Caki2 (cell line): ENCODE data around the gene NDUFA6. TPM values are rescaled to one million over a fixed set of nuclear protein-coding genes. Genes with fewer than 3 reads are reported as not detected.
"Not testable (repeated sequence)": the region's sequence is repeated elsewhere in the genome, so short reads cannot be mapped to it uniquely, and the experiment has no call there.

Source experiments
- DNase-seq: peaks from one replicate; pipeline ENCODE4 v3.0.0-alpha.2; 2015; ENCODE audit warnings: low read depth
- in situ Hi-C: cut with HindIII; loops from 2 replicates; pipeline ENCODE4 v1.10.0; 2016; ENCODE audit warnings: low sequenced_read_pairs, low pct_unique_long_range_greater_than_20kb, mixed read lengths
- total RNA-seq: library from RNA; depleted of rRNA; stranded (reverse); fragments of >200 nt; shearing (Covaris generic); gene quantifications from 2 replicates; pipeline ENCODE4 v1.2.3, GENCODE V29; 2014; ENCODE audit warnings: low replicate concordance

Gene NDUFA6
- total RNA-seq, 1 experiment from 2014 or later: 109 TPM

GRCh38 chr22:42074846-42075676 lies 15.5 kb downstream of the NDUFA6 start:
- in situ Hi-C loops: loop anchor here (25.0 kb wide), 1 partner anchor 112 kb away; no protein-coding TSS in a partner anchor
- DNase-seq: no peak

- no peak for DNase-seq
- in situ Hi-C loops: no loop called here
Observed at GRCh38 chr22:42074132-42074811, 16.3 kb downstream of the NDUFA6 start, which contains the start of gene PHETA2. Gene PHETA2, plus strand, starts transcription at chr22:42074248. Its CDS starts 3,046 bp downstream, at chr22:42077294.

DNA sequence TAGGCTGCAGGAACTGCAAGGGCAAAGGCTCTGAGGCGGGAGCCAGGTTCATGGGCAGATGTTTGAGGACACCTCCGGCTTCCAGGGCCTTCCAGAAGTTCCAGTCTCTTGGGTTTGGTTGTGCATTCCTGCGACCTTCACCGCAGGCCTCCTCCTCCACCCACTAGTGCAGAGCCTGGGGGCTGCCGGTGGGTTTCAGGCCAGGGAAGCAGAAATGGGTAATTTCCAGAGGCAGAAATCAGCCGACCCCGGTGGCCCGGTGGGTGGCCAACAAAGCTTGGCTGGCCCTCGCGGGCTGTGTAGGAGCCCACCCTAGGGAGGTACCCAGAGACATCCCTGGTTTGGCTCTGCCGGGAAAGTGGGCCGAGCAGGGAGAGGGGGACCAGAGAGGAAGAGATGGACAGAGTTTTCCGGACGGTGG lies 16.9 kb downstream of the NDUFA6 start:
- DNase-seq: no peak
- in situ Hi-C loops: no loop called here

DNA sequence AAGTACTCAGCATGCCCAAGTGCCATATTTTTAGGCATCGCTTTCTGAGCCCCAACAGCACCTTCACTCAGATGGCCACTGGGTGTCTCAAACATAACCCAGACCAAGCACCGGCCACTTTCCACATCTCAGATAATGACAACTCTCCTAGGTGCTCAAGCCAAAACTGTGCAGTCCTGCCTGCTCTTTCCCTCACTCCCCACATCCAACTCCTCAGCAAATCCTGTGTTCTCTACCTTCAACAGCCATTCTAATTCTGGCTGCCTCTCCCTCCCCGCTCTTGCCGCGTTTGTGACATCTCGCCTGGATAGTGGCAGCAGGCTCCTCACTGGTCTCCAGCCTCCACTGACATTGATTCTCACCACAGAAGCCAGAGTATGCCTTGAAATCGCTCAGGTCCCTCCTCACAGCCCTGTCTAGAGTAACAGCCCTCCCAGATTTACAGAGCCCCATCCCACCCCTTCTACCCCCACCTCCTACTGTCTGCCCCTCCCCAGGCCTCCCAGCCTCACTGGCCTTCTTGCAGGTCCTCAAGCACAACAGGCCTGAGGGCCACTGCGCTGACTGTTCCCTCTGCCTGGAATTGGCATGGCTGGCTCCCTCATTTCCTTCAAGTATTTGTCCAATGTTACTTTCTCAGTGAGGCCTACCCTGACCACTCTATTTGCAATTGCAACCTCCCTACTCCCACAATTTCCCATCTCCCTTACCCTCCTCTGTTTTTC lies 17.8 kb downstream of the NDUFA6 start:
- DNase-seq: no peak
- in situ Hi-C loops: no loop called here

GRCh38 chr22:42071508-42071907 lies 19.1 kb downstream of the NDUFA6 start:
- DNase-seq, in situ Hi-C loops: not testable (repeated sequence)

DNA sequence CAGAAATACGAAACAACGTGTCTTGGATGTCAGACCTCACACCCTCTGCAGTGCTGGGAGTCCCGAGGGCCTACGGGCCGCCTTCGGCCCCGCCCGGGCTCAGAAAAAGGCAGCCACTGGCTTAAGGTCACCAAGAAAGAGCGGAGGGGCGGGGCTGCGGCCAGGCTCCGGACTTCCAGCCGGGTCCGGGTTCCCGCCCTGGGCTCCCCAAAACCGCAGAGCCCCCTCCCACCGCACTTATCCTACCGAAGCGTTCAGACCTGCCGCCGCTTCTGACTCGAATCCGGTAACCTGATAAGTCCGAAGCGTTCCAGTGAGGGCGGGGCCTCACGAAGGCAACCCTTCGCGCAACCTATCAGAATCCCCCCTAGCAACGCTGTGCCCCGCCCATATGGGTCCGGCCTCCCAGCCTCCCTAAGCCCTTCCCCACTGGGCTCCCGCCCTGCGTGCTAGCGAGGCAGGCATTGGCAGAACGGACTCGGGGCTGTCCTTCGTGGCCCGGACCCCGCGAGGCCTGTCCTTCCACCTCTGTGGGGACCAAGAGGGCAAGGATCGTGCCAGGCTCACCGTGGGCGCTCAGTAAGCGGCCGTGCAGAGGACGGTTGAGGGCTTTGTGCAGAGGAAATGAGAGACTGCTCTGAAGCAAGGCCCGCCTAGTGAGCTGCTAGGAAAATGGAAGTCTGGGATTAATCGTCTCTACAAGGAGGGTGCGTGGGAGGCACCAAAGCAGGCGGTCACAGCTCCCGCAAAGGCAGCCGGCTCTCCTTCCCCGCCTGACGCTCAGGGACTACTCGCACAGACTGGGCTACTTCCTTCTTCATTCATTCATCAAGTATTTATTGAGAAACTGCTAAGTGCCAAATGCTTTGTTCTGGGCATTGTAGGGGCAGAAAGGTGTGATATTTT lies 19.8 kb downstream of the NDUFA6 start, which contains the start of gene NAGA:
Gene NAGA, minus strand, starts transcription at position 296 of the 906 bp plus-strand sequence. CDS start 515 bp downstream, outside the sequence.
- in situ Hi-C loops: no loop called here
- DNase-seq: peak; percentile 97

DNA sequence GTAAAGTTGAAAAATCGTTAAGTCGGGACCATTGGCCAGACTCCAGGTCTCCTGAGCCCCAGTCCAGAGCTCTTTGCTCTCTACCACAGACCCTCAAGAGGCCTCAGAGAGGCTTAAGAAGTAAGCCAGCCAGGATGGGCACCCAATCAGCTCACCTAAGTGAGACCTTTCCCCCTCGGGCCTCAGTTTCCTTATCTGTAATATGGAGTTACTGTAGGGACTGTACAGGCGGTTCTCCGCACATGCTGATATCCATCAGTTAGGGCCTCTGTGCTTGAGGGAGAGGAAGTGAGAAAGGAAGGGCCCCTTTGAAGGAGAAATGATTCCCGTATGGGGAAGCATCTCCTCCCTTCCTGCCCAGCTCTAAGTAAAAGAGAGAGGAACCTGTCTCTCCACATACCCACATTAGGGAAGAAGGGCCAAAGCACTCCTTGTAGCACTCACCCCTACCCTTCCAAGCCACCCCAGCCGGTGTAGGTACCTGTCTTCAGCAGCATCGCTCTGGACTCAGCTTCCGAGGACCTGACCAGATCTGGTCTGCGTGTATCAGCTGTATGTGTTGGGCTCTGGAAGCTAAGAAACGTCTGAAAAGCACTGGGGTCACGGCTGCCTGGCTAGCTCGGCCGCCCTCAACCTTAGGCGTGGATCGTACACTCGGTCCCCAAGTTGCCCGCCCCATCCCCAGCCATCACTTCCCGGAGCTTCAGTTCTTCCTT lies 20.6 kb downstream of the NDUFA6 start:
- DNase-seq: no peak
- in situ Hi-C loops: no loop called here

GRCh38 chr22:42068291-42068690 lies 22.3 kb downstream of the NDUFA6 start:
- DNase-seq: no peak
- in situ Hi-C loops: no loop called here

DNA sequence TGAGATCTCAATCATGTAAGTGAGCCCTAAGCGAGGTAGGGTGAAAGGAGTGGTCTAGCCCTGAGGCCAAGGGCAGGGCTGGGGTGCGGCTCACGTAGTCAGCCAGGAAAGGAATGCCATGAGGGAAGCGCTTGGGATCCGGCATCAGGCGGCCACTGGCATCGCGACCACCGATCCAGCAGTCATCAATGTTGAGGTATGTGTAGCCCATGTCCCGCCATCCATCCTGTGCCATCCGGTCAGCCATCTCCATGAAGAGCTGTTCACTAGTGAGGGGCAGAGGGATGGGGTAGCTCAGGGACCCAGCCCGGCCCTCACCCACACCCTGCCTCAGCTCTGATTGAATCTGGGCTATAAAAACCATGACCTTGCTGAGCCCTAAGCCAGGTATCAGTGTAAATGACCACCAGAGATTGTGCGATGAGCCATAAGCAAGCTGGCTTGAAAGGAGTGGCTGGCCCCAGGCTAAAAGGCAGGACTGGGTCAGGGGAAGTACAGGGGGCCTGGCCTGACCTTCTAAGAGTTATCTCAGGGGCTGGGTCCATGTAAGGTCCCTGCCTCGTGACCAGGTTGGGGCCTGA lies 22.8 kb downstream of the NDUFA6 start:
- DNase-seq: no peak
- in situ Hi-C loops: no loop called here

GRCh38 chr22:42066937-42067336 lies 23.6 kb downstream of the NDUFA6 start:
- no peak for DNase-seq
- in situ Hi-C loops: no loop called here

DNA sequence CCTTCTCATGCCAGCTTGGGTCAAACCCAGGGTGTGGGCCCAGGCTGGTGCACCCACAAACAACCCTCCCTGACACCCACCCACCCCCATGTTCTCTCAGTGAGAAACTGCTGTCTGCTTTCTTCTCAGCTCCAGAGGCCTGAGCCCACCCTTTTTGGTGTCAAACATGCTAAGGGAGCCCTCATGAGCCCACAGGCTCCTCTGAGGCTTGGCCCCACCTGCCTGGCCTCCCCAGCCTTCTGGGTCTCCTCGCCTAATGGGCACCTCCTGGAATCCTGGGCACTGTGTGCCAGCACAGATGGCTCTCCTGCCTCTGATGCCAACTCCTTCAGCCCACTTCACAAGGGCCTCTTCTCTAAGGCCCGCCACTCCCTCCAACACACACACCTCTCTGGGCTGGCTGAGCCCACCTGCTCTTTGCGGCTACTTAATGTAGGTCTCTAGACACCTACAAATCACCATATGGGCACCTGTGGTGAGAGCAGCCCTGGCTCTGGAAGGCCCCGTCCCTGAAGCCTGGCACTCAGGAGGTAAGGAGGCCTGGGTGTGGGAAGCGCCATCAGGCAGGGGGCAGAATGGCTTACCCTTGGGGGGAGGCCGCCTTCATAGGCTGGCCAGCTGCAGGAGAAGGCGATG lies 24.3 kb downstream of the NDUFA6 start:
- DNase-seq: no peak
- in situ Hi-C loops: no loop called here

DNA sequence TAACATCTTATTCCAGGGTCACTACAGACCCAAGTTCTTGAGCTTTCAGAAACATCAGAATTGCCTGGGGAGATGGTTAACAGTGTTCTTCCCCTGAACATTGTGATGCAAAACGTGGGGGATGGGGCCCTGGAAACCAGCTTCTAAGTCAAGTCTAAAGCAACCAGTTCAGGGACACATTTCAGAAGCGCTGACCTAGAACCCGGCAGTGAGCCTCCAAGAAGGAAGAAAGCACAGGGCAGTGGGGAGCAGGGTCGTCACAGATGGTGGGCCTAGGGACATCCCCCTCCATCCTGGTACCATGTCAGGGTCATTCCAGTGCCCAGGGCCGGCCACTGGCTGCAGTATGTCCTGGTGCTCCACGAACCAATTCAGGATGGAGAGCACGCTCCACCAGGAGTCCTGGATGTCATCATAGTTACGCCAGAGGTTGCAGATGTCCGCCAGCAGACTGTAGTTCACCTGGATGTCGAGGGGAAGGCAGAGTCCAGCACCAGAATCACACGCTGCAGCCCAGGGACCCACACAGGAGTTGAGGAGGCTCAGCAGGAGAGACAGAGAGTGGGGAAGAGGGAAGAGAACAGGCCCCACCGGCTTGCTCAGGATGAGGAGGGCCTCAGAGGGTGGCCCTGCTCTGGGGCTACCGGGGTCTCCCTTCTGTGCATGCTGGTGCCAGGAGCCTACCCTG lies 25.0 kb downstream of the NDUFA6 start:
- no peak for DNase-seq
- in situ Hi-C loops: no loop called here

GRCh38 chr22:42064629-42065028 lies 25.9 kb downstream of the NDUFA6 start:
- no peak for DNase-seq
- in situ Hi-C loops: no loop called here

DNA sequence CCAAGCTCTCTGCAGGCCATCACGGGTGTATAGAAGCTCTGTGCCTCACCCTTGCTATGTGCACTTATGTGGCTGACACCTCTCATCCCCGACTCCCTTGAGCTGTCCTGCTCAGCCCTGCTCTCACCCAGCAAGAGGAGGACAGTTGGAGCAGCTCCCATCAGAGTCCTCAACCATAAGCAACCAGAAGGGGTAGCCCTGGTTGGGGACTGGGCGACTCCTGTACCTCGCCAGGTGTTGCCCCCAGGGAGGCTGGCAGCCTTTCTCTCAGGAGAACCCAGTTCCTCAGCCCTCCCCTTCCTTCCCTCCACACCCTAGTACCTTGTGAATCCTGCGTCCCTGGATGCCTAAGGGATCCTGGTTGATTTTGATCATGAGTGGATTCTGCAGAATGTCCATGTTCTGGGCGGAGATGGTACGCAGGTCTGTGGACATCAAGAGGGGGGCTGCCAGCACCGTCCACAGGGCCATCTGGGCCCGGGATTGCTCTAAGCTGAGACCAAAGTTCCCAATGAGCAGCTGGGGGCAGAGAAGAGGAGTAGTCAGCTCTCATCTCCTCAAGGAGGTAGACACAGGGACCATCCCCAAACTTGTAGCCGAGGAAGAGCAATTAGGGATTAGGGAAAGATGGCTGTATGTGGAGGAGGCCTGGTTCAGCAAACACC lies 27.9 kb downstream of the NDUFA6 start:
- in situ Hi-C loops: no loop called here

DNA sequence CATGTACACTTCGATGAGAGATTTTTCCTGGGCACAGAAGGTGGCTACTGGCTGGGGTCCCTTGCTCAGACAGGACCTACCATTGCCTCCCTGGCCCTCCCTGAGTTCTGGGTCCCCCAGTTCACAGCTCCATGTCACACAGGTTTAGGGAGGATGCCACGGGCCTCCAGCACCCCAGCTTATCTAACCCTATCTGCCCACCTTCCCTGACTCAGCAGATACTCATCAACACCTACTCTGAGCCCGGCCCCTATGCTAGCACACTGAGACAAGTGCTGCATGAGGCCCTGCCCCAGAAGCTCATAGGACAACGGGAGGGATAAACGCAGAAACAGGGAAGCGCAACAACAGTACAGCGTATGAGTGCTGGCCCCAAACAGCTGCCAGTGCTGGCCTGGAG lies 29.5 kb downstream of the NDUFA6 start:
- in situ Hi-C loops: no loop called here
- no peak for DNase-seq

More for the DNA sequence above, 27.9 kb downstream of the NDUFA6 start:
- DNase-seq: no peak
